SK-N-SH (cell line): ENCODE data around the gene FAM107B. TPM values are rescaled to one million over a fixed set of nuclear protein-coding genes. Genes with fewer than 3 reads are reported as not detected.

Source experiments
- CTCF ChIA-PET: fragments of 300-600, 350-600 bp; formaldehyde crosslinking; extraction: SDS; loops from one replicate; lab custom pipeline; 2021; lab: Yijun Ruan, JAX
- POLR2A ChIA-PET: fragments of 350-600 bp; sonication (Branson Sonifier 250); formaldehyde crosslinking; extraction: SDS; loops from one replicate; lab custom pipeline; 2020; ENCODE audit warnings: antibody characterized with exemption, inconsistent platforms; lab: Yijun Ruan, JAX
- DNase-seq: peaks from one replicate; pipeline ENCODE4 v3.0.0; 2012
- H2AFZ ChIP-seq: fragments of 200-600 bp; sonication (generic); 2 replicates; pipeline ENCODE4 v1.8.1; 2016; ENCODE audit warnings: antibody characterized with exemption, mild to moderate bottlenecking, low read depth
- H3F3A ChIP-seq: fragments of 200-600 bp; sonication (generic); replicated peaks from 2 replicates; pipeline ENCODE3; 2016; ENCODE audit warnings: antibody characterized with exemption, mild to moderate bottlenecking; ENCODE audit not compliant: insufficient read depth
- H3K27ac ChIP-seq, 2 experiments: fragments of 200-500 bp in 1 of 2; fragments of 200-600 bp in 1 of 2; sonication (Bioruptor generic) in 1 of 2; sonication (generic), shearing (Covaris generic) in 1 of 2; 2 replicates each; pipeline versions ENCODE4 v1.5.1 to v1.6.1; 2014 to 2016; ENCODE audit warnings: low read depth in 2 of 2, inconsistent platforms in 1 of 2, low read length in 1 of 2, mild to moderate bottlenecking in 1 of 2, mixed read lengths in 1 of 2
- H3K27me3 ChIP-seq: fragments of 200-600 bp; sonication (generic), shearing (Covaris generic); 2 replicates; pipeline ENCODE4 v1.6.1; 2016; ENCODE audit warnings: mixed run types; ENCODE audit not compliant: insufficient read depth
- H3K36me3 ChIP-seq, 2 experiments: fragments of 200-500 bp in 1 of 2; fragments of 200-600 bp in 1 of 2; sonication (Bioruptor generic) in 1 of 2; sonication (generic) in 1 of 2; replicated peaks in 1 of 2; 2 replicates each; pipeline versions ENCODE3 to v1.5.1; 2014 to 2016; ENCODE audit warnings: low read length in 1 of 2, mild to moderate bottlenecking in 1 of 2; ENCODE audit not compliant: insufficient read depth in 2 of 2, control insufficient read depth in 1 of 2
- H3K4me1 ChIP-seq, 2 experiments: fragments of 200-500 bp in 1 of 2; fragments of 200-600 bp in 1 of 2; sonication (Bioruptor generic) in 1 of 2; sonication (generic), shearing (Covaris generic) in 1 of 2; 2 replicates each; pipeline versions ENCODE4 v1.5.1 to v1.6.1; 2014 to 2016; ENCODE audit warnings: low read depth in 1 of 2, low read length in 1 of 2, mixed run types in 1 of 2; ENCODE audit not compliant: insufficient read depth in 2 of 2, control insufficient read depth in 1 of 2
- H3K4me2 ChIP-seq: fragments of 200-600 bp; sonication (generic), shearing (Covaris generic); 2 replicates; pipeline ENCODE4 v1.6.1; 2017; ENCODE audit warnings: mixed run types
- H3K4me3 ChIP-seq, 2 experiments: fragments of 200-500 bp in 1 of 2; fragments of 200-600 bp in 1 of 2; sonication (Bioruptor generic) in 1 of 2; sonication (generic), shearing (Covaris generic) in 1 of 2; 2 replicates each; pipeline versions ENCODE4 v1.5.1 to v1.8.1; 2014 to 2016; ENCODE audit warnings: low read depth in 2 of 2, inconsistent platforms in 1 of 2, low read length in 1 of 2, mild to moderate bottlenecking in 1 of 2, mixed read lengths in 1 of 2, moderate library complexity in 1 of 2
- H3K79me2 ChIP-seq: fragments of 200-600 bp; sonication (generic); 2 replicates; pipeline ENCODE4 v1.8.1; 2017; ENCODE audit warnings: mild to moderate bottlenecking; ENCODE audit not compliant: insufficient read depth
- H3K9ac ChIP-seq: fragments of 200-600 bp; sonication (generic); 2 replicates; pipeline ENCODE4 v1.6.1; 2017; ENCODE audit warnings: mixed run types
- H3K9me2 ChIP-seq: fragments of 200-600 bp; sonication (generic); 2 replicates; pipeline ENCODE4 v1.6.1; 2017; ENCODE audit warnings: mixed run types
- H3K9me3 ChIP-seq: fragments of 200-600 bp; sonication (generic); 2 replicates; pipeline ENCODE4 v1.6.1; 2017; ENCODE audit warnings: mixed run types, mild to moderate bottlenecking, moderate library complexity
- H4K20me1 ChIP-seq: fragments of 200-600 bp; sonication (generic); 2 replicates; pipeline ENCODE4 v1.6.1; 2017; ENCODE audit warnings: mild to moderate bottlenecking, mixed run types; ENCODE audit not compliant: insufficient read depth
- CHD2 ChIP-seq: fragments of 150-350 bp; IDR thresholded peaks from 2 replicates; pipeline ENCODE4 v1.6.1; 2018; ENCODE audit warnings: low read length; ENCODE audit not compliant: partially characterized antibody
- ELF1 ChIP-seq: IDR thresholded peaks from 2 replicates; pipeline ENCODE4 v1.4.0; 2012
- EZH2phosphoT487 ChIP-seq: fragments of 200-600 bp; sonication (generic); IDR thresholded peaks from 2 replicates; pipeline ENCODE4 v1.6.1; 2017; ENCODE audit warnings: low read depth, mixed run types, mild to moderate bottlenecking, antibody characterized with exemption, moderate library complexity, borderline replicate concordance
- FOSL2 ChIP-seq: IDR thresholded peaks from 2 replicates; pipeline ENCODE4 v1.4.0; 2012; ENCODE audit warnings: low read depth, mild to moderate bottlenecking, moderate library complexity, borderline replicate concordance
- FOXJ3 ChIP-seq: sonication (generic); formaldehyde crosslinking; IDR thresholded peaks from 2 replicates; pipeline ENCODE4 v1.5.1; 2020; ENCODE audit warnings: mild to moderate bottlenecking, missing genetic modification reagents
- GABPA ChIP-seq: IDR thresholded peaks from 2 replicates; pipeline ENCODE4 v1.4.0; 2012; ENCODE audit warnings: low read depth, mild to moderate bottlenecking
- JUND ChIP-seq: IDR thresholded peaks from 2 replicates; pipeline ENCODE4 v1.4.0; 2012
- POLR2AphosphoS5 ChIP-seq: IDR thresholded peaks from 2 replicates; pipeline ENCODE4 v1.6.1; 2012; ENCODE audit warnings: low read depth, low read length
- RAD21 ChIP-seq: IDR thresholded peaks from 2 replicates; pipeline ENCODE4 v1.6.1; 2012; ENCODE audit warnings: mild to moderate bottlenecking, low read length
- RXRA ChIP-seq: IDR thresholded peaks from 2 replicates; pipeline ENCODE4 v1.4.0; 2012; ENCODE audit warnings: low read depth, mild to moderate bottlenecking, borderline replicate concordance
- SIN3A ChIP-seq: IDR thresholded peaks from 2 replicates; pipeline ENCODE4 v1.6.1; 2012; ENCODE audit warnings: low read depth, mild to moderate bottlenecking, low read length, moderate library complexity, borderline replicate concordance
- TAF1 ChIP-seq: IDR thresholded peaks from 2 replicates; pipeline ENCODE4 v1.6.1; 2012; ENCODE audit warnings: low read depth, mild to moderate bottlenecking, low read length, moderate library complexity, borderline replicate concordance
- TEAD4 ChIP-seq: IDR thresholded peaks from 2 replicates; pipeline ENCODE4 v1.4.0; 2012; ENCODE audit warnings: mild to moderate bottlenecking, borderline replicate concordance; ENCODE audit not compliant: insufficient read depth
- YY1 ChIP-seq: IDR thresholded peaks from 2 replicates; pipeline ENCODE4 v1.4.0; 2012; ENCODE audit warnings: low read depth, mild to moderate bottlenecking
- WGBS: methylation state at CpG from one replicate; pipeline ENCODE4 v1.1.6; 2017; ENCODE audit warnings: low lambda C conversion rate; 5-methylcytosine and 5-hydroxymethylcytosine counted together
- polyA plus RNA-seq, 3 experiments: library from polyadenylated mRNA; depleted of rRNA; stranded (reverse); fragments of >200 nt; gene quantifications; 2 replicates each; pipeline ENCODE4 v1.2.3, GENCODE V29; 2012
- TF ChIP-seq, protein P1 (sequence below): IDR thresholded peaks from 2 replicates; pipeline ENCODE4; 2012
- TF ChIP-seq, protein P2 (sequence below): IDR thresholded peaks from 2 replicates; pipeline ENCODE4 v1.4.0; 2012; ENCODE audit warnings: low read depth, borderline replicate concordance
- TF ChIP-seq, protein P3 (sequence below): fragments of 150-350 bp; IDR thresholded peaks from 2 replicates; pipeline ENCODE4 v1.6.1; 2017; ENCODE audit warnings: antibody characterized with exemption, low read length, low read depth, borderline replicate concordance
- TF ChIP-seq, protein P4 (sequence below): IDR thresholded peaks from 2 replicates; pipeline ENCODE4 v1.4.0; 2012; ENCODE audit warnings: low read depth
- TF ChIP-seq, protein P5 (sequence below): IDR thresholded peaks from 2 replicates; pipeline ENCODE4 v1.4.0; 2012; ENCODE audit warnings: low read depth, borderline replicate concordance

The FAM107B gene
- polyA plus RNA-seq, 1 of the 3 experiments (the other 2 are of a cell fraction), result 1.0 TPM

DNA sequence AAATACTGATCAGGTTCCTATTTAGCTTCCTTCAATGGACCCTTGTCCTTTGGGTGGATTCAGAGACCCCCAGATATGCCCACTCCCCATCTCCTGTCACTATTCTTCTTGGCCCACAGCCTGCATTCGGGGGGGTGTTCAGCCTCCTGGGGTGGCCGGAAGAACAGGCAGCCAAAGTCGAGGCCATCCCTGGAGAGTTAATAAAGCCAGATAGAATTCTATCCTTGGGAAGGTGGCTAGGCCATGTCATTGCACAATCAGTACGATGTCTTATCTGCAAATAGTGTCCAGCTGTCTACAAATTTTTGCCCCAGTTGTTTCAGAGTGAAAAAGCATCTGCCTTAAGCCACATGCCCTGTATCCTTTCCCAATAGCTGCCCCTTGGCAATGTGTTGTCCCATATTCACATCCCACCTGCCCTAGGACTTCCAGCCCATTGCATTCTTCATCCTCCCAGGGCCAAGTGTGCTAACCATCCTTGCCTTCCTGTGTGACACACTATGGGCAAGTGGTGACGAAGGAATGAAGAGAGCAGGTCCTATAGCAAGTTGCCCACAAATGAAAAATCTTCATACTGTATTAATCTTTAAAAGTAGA, 9.9 kb upstream of the FAM107B start:
- H2AFZ ChIP-seq, result no peak overlapping the region
- no peaks in the 10 kb centered on the region for H3K27me3 ChIP-seq
- H3K9me3 ChIP-seq, result no peaks in the 10 kb centered on the region
- 62% methylated on average over 5 of the region's 5 CpGs for WGBS
- no peak overlapping the region for H3K4me3 ChIP-seq
- H3K4me1 ChIP-seq, result no peaks in the 10 kb centered on the region
- H3K79me2 ChIP-seq, result no peaks in the 10 kb centered on the region
- H4K20me1 ChIP-seq, result no peaks in the 10 kb centered on the region
- ChIA-PET CTCF (no interaction called here), POLR2A (no interaction called here)
- TF ChIP-seq RAD21 (no peak), YY1 (no peak), ELF1 (no peak), RXRA (no peak), POLR2AphosphoS5 (no peak), CHD2 (no peak), TAF1 (no peak), JUND (no peak)
- TF ChIP-seq, protein P1, sequence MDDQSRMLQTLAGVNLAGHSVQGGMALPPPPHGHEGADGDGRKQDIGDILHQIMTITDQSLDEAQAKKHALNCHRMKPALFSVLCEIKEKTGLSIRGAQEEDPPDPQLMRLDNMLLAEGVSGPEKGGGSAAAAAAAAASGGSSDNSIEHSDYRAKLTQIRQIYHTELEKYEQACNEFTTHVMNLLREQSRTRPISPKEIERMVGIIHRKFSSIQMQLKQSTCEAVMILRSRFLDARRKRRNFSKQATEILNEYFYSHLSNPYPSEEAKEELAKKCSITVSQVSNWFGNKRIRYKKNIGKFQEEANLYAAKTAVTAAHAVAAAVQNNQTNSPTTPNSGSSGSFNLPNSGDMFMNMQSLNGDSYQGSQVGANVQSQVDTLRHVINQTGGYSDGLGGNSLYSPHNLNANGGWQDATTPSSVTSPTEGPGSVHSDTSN, result no peak
- TF ChIP-seq, protein P2, sequence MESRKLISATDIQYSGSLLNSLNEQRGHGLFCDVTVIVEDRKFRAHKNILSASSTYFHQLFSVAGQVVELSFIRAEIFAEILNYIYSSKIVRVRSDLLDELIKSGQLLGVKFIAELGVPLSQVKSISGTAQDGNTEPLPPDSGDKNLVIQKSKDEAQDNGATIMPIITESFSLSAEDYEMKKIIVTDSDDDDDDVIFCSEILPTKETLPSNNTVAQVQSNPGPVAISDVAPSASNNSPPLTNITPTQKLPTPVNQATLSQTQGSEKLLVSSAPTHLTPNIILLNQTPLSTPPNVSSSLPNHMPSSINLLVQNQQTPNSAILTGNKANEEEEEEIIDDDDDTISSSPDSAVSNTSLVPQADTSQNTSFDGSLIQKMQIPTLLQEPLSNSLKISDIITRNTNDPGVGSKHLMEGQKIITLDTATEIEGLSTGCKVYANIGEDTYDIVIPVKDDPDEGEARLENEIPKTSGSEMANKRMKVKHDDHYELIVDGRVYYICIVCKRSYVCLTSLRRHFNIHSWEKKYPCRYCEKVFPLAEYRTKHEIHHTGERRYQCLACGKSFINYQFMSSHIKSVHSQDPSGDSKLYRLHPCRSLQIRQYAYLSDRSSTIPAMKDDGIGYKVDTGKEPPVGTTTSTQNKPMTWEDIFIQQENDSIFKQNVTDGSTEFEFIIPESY, result no peak
- TF ChIP-seq, protein P3, sequence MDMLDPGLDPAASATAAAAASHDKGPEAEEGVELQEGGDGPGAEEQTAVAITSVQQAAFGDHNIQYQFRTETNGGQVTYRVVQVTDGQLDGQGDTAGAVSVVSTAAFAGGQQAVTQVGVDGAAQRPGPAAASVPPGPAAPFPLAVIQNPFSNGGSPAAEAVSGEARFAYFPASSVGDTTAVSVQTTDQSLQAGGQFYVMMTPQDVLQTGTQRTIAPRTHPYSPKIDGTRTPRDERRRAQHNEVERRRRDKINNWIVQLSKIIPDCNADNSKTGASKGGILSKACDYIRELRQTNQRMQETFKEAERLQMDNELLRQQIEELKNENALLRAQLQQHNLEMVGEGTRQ, result no peak
- TF ChIP-seq, protein P4, sequence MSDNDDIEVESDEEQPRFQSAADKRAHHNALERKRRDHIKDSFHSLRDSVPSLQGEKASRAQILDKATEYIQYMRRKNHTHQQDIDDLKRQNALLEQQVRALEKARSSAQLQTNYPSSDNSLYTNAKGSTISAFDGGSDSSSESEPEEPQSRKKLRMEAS, result no peak
- no peaks in the 10 kb centered on the region for H3K36me3 ChIP-seq
- H3K4me2 ChIP-seq, result no peak overlapping the region
- no peaks in the 10 kb centered on the region for H3K9me2 ChIP-seq
- H3K27ac ChIP-seq, result no peak overlapping the region
- no peaks in the 10 kb centered on the region for H3F3A ChIP-seq
- no peak overlapping the region for H3K9ac ChIP-seq
- DNase-seq, result no peak

DNA sequence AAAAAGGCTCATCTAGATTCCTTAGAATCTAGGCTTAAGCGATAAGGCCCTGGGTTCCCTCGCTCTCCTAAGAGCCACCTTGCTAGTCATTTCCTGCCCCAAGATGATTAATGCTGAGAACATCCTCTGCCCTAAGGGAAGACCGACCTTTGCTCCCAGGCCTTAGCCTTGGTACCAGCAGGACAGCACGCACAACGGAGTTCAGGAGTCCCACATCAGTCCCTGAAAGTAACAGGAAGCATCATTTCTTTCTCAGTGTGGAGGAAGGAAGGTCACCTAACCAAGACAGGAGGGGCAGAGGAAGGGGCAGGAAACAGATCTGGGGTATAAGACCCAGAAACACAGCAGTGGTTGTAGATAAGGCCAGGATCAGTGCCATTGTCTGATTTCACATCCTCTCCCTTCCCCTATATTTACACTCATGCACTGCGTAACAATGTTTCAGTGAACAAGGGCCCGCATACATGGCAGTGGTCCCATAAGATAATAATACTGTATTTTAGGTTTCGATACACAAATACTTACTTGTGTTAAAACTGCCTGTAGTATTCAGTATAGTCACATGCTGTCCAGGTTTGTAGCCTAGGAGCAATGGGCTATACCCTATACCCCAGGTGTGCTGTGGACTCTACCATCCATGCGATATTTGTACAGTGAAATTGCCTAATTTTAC, 8.1 kb upstream of the FAM107B start:
- Histone ChIP-seq H3K4me2 (no peak overlapping the region), H4K20me1 (no peaks in the 10 kb centered on the region), H3K27me3 (no peaks in the 10 kb centered on the region), H3K4me3 (no peak overlapping the region), H3K36me3 (no peaks in the 10 kb centered on the region), H3K4me1 (no peaks in the 10 kb centered on the region), H3K27ac (no peak overlapping the region), H2AFZ (no peak overlapping the region), H3K79me2 (no peaks in the 10 kb centered on the region), H3F3A (no peaks in the 10 kb centered on the region), H3K9me3 (no peaks in the 10 kb centered on the region), H3K9me2 (no peaks in the 10 kb centered on the region), H3K9ac (no peak overlapping the region)
- ChIA-PET CTCF (no interaction called here), POLR2A (no interaction called here)
- WGBS, result 46% methylated on average over 9 of the region's 9 CpGs
- DNase-seq, result no peak
- TF ChIP-seq FOSL2 (no peak), GABPA (no peak), FOXJ3 (CRISPR knock-in tag) (no peak), EZH2phosphoT487 (no peak), TEAD4 (no peak), SIN3A (no peak)
- TF ChIP-seq, protein P4, result no peak
- TF ChIP-seq, protein P3, result no peak
- TF ChIP-seq, protein P5, sequence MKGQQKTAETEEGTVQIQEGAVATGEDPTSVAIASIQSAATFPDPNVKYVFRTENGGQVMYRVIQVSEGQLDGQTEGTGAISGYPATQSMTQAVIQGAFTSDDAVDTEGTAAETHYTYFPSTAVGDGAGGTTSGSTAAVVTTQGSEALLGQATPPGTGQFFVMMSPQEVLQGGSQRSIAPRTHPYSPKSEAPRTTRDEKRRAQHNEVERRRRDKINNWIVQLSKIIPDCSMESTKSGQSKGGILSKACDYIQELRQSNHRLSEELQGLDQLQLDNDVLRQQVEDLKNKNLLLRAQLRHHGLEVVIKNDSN, result no peak
